Neuronal stem cell (in vitro differentiated cells): ENCODE data around the gene LZIC. TPM values are rescaled to one million over a fixed set of nuclear protein-coding genes. Genes with fewer than 3 reads are reported as not detected.

Experiments
- DNase-seq: peaks from one replicate; pipeline ENCODE4 v3.0.0-alpha.2; 2013; ENCODE audit warnings: low spot score
- H2AFZ ChIP-seq: one replicate; pipeline ENCODE4 v1.6.1; 2013; ENCODE audit warnings: mild to moderate bottlenecking, low read length, inconsistent platforms
- H2AK5ac ChIP-seq: 2 replicates; pipeline ENCODE4 v1.6.1; 2013; ENCODE audit warnings: low read depth, mild to moderate bottlenecking, inconsistent platforms, low read length, moderate library complexity, mixed read lengths
- H2BK120ac ChIP-seq: 2 replicates; pipeline ENCODE4 v1.6.1; 2013; ENCODE audit warnings: low read depth, mild to moderate bottlenecking, inconsistent platforms, low read length, moderate library complexity, mixed read lengths
- H2BK12ac ChIP-seq: one replicate; pipeline ENCODE4 v1.6.1; 2013; ENCODE audit warnings: low read length, inconsistent platforms
- H2BK15ac ChIP-seq: 2 replicates; pipeline ENCODE4 v1.6.1; 2013; ENCODE audit warnings: mild to moderate bottlenecking, low read length, inconsistent platforms, mixed read lengths
- H2BK5ac ChIP-seq: one replicate; pipeline ENCODE4 v1.6.1; 2013; ENCODE audit warnings: inconsistent platforms, mild to moderate bottlenecking, low read length, moderate library complexity
- H3K14ac ChIP-seq: one replicate; pipeline ENCODE4 v1.6.1; 2013; ENCODE audit warnings: low read length, inconsistent platforms
- H3K18ac ChIP-seq: 2 replicates; pipeline ENCODE4 v1.6.1; 2013; ENCODE audit warnings: low read length, inconsistent platforms
- H3K23ac ChIP-seq: 2 replicates; pipeline ENCODE4 v1.6.1; 2013; ENCODE audit warnings: low read depth, mild to moderate bottlenecking, mixed read lengths, low read length, inconsistent platforms; ENCODE audit not compliant: poor library complexity
- H3K27ac ChIP-seq: replicated peaks from 3 replicates; pipeline ENCODE4 v1.5.1; 2013; ENCODE audit warnings: low read length, inconsistent platforms
- H3K27me3 ChIP-seq, 3 experiments: 2 replicates each; pipeline ENCODE4 v1.6.1; 2013; ENCODE audit warnings: low read length in 3 of 3, mild to moderate bottlenecking in 2 of 3, inconsistent platforms in 1 of 3, low read depth in 1 of 3, mixed read lengths in 1 of 3, moderate library complexity in 1 of 3; ENCODE audit not compliant: control insufficient read depth in 3 of 3, insufficient read depth in 3 of 3
- H3K36me3 ChIP-seq, 2 donors: replicated peaks in 1 of 2; 2 replicates each; pipeline ENCODE4 v1.6.1; 2013; ENCODE audit warnings: low read length in 2 of 2; ENCODE audit not compliant: control insufficient read depth in 2 of 2, insufficient read depth in 2 of 2
- H3K4ac ChIP-seq: 2 replicates; pipeline ENCODE4 v1.6.1; 2013; ENCODE audit warnings: inconsistent platforms, mild to moderate bottlenecking, low read length, moderate library complexity
- H3K4me1 ChIP-seq, 2 donors: 1 replicate in 1 of 2; 2 replicates in 1 of 2; pipeline ENCODE4 v1.6.1; 2013; ENCODE audit warnings: low read length in 2 of 2, low read depth in 1 of 2; ENCODE audit not compliant: control insufficient read depth in 2 of 2, insufficient read depth in 1 of 2
- H3K4me2 ChIP-seq: one replicate; pipeline ENCODE4 v1.6.1; 2013; ENCODE audit warnings: mild to moderate bottlenecking, low read length, inconsistent platforms; ENCODE audit not compliant: insufficient read depth, poor library complexity, severe bottlenecking
- H3K4me3 ChIP-seq, 2 donors: 2 replicates each; pipeline ENCODE4 v1.5.1; 2013; ENCODE audit warnings: low read length in 2 of 2, mild to moderate bottlenecking in 2 of 2, inconsistent platforms in 1 of 2, moderate library complexity in 1 of 2
- H3K79me1 ChIP-seq: one replicate; pipeline ENCODE4 v1.6.1; 2013; ENCODE audit warnings: low read depth, mild to moderate bottlenecking, inconsistent platforms, low read length, moderate library complexity
- H3K9ac ChIP-seq: one replicate; pipeline ENCODE4 v1.6.1; 2013; ENCODE audit warnings: mild to moderate bottlenecking, low read depth, low read length, inconsistent platforms; ENCODE audit not compliant: poor library complexity
- H3K9me3 ChIP-seq, 2 donors: replicated peaks in 1 of 2; 2 replicates each; pipeline versions ENCODE3 to v1.6.1; 2013; ENCODE audit warnings: low read length in 2 of 2, mild to moderate bottlenecking in 2 of 2, inconsistent platforms in 1 of 2, low read depth in 1 of 2, mixed read lengths in 1 of 2, moderate library complexity in 1 of 2; ENCODE audit not compliant: control insufficient read depth in 2 of 2, insufficient read depth in 1 of 2
- H4K8ac ChIP-seq: one replicate; pipeline ENCODE4 v1.6.1; 2013; ENCODE audit warnings: low read depth, mild to moderate bottlenecking, inconsistent platforms, low read length, moderate library complexity
- H4K91ac ChIP-seq: one replicate; pipeline ENCODE4 v1.6.1; 2013; ENCODE audit warnings: low read length, low read depth, mild to moderate bottlenecking, inconsistent platforms; ENCODE audit not compliant: poor library complexity
- WGBS, 2 donors: extraction: QIAGEN DNeasy Blood & Tissue Kit; methylation state at CpG; one replicate each; pipeline ENCODE4 v1.1.7; 2013; ENCODE audit warnings: missing lambda C conversion rate in 2 of 2, mixed read lengths in 1 of 2; ENCODE audit not compliant: insufficient read length in 2 of 2, insufficient replicate concordance in 1 of 2; ENCODE audit errors: extremely low coverage in 2 of 2; 5-methylcytosine and 5-hydroxymethylcytosine counted together
- small RNA-seq: library from polyadenylated mRNA; stranded (forward); fragments of <200 nt; extraction: miRNeasy Mini kit (QIAGEN cat#:217004); gene quantifications from one replicate; pipeline ENCODE3, GENCODE V24; 2013; ENCODE audit not compliant: insufficient read depth

The LZIC gene

GRCh38 chr1:9882945-9883303 lies 60.3 kb downstream of the LZIC start:
- H3K4me2 ChIP-seq: no peak overlapping the region
- no CpG with 5 or more reads among the region's 12 CpGs for WGBS, 2 donors
- H3K14ac ChIP-seq: no peak overlapping the region
- peak overlapping the region; percentile 20 for H2AK5ac ChIP-seq
- no peak overlapping the region for H3K4me3 ChIP-seq
- H3K9ac ChIP-seq: peak overlapping the region; percentile 7
- H2BK5ac ChIP-seq: no peak overlapping the region
- no peak overlapping the region for H2BK120ac ChIP-seq
- H4K91ac ChIP-seq: no peak overlapping the region
- peaks cover 0 to 29% of the 10 kb centered on the region in 2 donors for H3K4me1 ChIP-seq
- H3K27ac ChIP-seq: no peak overlapping the region
- no peaks in the 10 kb centered on the region for H3K27me3 ChIP-seq
- H3K36me3 ChIP-seq: peaks cover 3 to 9% of the 10 kb centered on the region in 2 donors
- H3K23ac ChIP-seq: no peak overlapping the region
- no peak overlapping the region for H4K8ac ChIP-seq
- no peak overlapping the region for H3K4ac ChIP-seq
- no peaks in the 10 kb centered on the region for H3K9me3 ChIP-seq
- peak overlapping the region; percentile 23 for H2BK15ac ChIP-seq
- H2AFZ ChIP-seq: no peak overlapping the region
- H2BK12ac ChIP-seq: no peak overlapping the region
- no peak for DNase-seq
- peaks cover 22% of the 10 kb centered on the region for H3K79me1 ChIP-seq
- peak overlapping the region; percentile 15 for H3K18ac ChIP-seq

GRCh38 chr1:9882296-9882944 lies 60.8 kb downstream of the LZIC start:
- Histone ChIP-seq H4K91ac (no peak overlapping the region), H3K14ac (no peak overlapping the region), H3K27ac (no peak overlapping the region), H2AK5ac (no peak overlapping the region), H3K9ac (no peak overlapping the region), H3K4ac (no peak overlapping the region), H3K4me3 (no peak overlapping the region), H4K8ac (no peak overlapping the region), H3K36me3 (peaks cover 3 to 9% of the 10 kb centered on the region in 2 donors), H3K4me1 (peaks cover 0 to 29% of the 10 kb centered on the region in 2 donors), H2AFZ (no peak overlapping the region), H2BK15ac (no peak overlapping the region), H3K9me3 (no peaks in the 10 kb centered on the region), H2BK5ac (no peak overlapping the region), H3K23ac (no peak overlapping the region), H3K27me3 (no peaks in the 10 kb centered on the region), H3K4me2 (no peak overlapping the region), H2BK120ac (no peak overlapping the region), H3K18ac (no peak overlapping the region), H3K79me1 (peaks cover 22% of the 10 kb centered on the region), H2BK12ac (no peak overlapping the region)
- no peak for DNase-seq
- WGBS, 2 donors: no CpG with 5 or more reads among the region's 12 CpGs

- Histone ChIP-seq H3K14ac (no peak overlapping the region), H2BK5ac (no peak overlapping the region), H2AFZ (no peak overlapping the region), H3K79me1 (peaks cover 22% of the 10 kb centered on the region), H3K9ac (no peak overlapping the region), H3K23ac (no peak overlapping the region), H2BK15ac (no peak overlapping the region), H2AK5ac (no peak overlapping the region), H4K8ac (no peak overlapping the region), H2BK120ac (no peak overlapping the region), H3K4me2 (no peak overlapping the region), H3K18ac (no peak overlapping the region), H3K4ac (no peak overlapping the region), H3K27ac (no peak overlapping the region), H4K91ac (no peak overlapping the region), H3K4me3 (no peak overlapping the region), H3K27me3 (no peaks in the 10 kb centered on the region), H2BK12ac (no peak overlapping the region), H3K4me1 (peaks cover 2 to 26% of the 10 kb centered on the region in 2 donors), H3K9me3 (no peaks in the 10 kb centered on the region), H3K36me3 (peaks cover 3 to 8% of the 10 kb centered on the region in 2 donors)
- no peak for DNase-seq
- no CpG with 5 or more reads among the region's 2 CpGs for WGBS, 2 donors
Measured at GRCh38 chr1:9881838-9882249, 61.3 kb downstream of the LZIC start.

Small RNA genes lying within 50 kb of the gene (small RNA-seq; reads per million reads assigned to genes)
- not detected for gene MIR5697
